ENCODE measurements around the gene CD247.

The CD247 gene

DNA sequence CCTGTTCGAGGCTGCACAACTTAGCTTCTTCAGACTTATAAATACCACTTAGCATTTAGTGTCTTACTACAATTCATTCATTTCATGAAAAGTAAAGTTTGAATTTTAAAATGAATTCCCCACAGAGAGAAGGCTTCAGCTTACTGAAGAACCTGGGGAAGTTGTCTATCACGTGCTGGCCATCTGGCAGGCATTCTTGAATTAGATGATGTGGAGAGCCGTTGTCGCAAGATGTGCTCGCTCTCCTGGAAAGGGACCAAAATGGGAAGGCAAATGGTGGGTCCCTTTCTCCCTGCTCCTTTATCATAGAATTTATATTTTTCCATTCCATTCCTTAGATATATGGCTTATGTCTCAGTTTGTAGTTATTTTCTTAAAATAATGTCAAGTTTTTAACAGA lies 90.5 kb downstream of the CD247 start:
- TF ChIP-seq, protein P1, sequence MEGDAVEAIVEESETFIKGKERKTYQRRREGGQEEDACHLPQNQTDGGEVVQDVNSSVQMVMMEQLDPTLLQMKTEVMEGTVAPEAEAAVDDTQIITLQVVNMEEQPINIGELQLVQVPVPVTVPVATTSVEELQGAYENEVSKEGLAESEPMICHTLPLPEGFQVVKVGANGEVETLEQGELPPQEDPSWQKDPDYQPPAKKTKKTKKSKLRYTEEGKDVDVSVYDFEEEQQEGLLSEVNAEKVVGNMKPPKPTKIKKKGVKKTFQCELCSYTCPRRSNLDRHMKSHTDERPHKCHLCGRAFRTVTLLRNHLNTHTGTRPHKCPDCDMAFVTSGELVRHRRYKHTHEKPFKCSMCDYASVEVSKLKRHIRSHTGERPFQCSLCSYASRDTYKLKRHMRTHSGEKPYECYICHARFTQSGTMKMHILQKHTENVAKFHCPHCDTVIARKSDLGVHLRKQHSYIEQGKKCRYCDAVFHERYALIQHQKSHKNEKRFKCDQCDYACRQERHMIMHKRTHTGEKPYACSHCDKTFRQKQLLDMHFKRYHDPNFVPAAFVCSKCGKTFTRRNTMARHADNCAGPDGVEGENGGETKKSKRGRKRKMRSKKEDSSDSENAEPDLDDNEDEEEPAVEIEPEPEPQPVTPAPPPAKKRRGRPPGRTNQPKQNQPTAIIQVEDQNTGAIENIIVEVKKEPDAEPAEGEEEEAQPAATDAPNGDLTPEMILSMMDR (IDR thresholded peaks at IDR 0.05; ENCODE audit: borderline replicate concordance, insufficient read depth, low read depth, low read length), result no peak

DNA sequence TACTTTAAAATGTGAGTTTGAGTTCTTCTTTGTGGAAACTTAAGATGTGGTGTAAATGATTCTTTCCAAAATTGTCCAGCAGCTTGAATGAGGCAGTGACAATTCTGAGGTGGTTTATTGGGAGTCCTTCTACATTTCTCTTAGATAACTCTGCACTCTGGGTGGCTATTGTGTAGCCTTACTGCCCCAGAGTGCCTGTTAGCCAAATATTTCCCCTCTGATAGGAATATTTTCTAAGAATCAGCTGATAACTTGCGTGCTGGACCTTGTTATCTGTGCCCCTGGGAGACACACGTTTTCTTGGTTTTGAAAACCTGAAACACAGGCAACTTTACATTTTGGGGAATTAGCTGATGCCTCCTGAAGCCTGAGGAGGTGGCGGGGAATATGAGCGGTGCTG lies 91.6 kb downstream of the CD247 start:
- no peak overlapping the region for H3K4me3 ChIP-seq (ENCODE audit: low read depth, low read length)
- TF ChIP-seq, protein P1 (IDR thresholded peaks at IDR 0.05; ENCODE audit: borderline replicate concordance, insufficient read depth, low read depth, low read length), result no peak

More for the DNA sequence above, 90.5 kb downstream of the CD247 start:
- no peak overlapping the region for H3K4me3 ChIP-seq (ENCODE audit: low read depth, low read length)

DNA sequence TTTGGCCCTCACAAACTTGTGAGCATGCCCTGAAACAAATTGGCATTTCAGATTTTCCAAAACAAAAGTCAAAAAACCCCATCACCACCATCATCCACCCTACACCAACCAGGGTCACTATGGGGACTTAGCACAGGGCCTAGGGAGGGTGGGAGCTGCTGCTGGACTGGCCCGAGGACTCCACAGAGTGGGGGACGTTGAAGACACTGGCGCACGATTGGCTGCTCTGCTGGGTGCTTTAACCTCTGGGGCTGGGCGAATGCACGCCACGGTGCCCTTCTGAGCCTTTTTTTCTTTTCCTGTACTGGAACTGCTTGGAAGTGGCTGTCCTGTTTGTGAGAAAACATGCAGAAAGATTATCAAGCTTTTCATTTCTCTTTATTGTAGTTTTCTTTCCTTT lies 92.8 kb downstream of the CD247 start:
- H3K4me3 ChIP-seq (ENCODE audit: low read depth, low read length), result no peak overlapping the region
- TF ChIP-seq, protein P1 (IDR thresholded peaks at IDR 0.05; ENCODE audit: borderline replicate concordance, insufficient read depth, low read depth, low read length), result no peak

DNA sequence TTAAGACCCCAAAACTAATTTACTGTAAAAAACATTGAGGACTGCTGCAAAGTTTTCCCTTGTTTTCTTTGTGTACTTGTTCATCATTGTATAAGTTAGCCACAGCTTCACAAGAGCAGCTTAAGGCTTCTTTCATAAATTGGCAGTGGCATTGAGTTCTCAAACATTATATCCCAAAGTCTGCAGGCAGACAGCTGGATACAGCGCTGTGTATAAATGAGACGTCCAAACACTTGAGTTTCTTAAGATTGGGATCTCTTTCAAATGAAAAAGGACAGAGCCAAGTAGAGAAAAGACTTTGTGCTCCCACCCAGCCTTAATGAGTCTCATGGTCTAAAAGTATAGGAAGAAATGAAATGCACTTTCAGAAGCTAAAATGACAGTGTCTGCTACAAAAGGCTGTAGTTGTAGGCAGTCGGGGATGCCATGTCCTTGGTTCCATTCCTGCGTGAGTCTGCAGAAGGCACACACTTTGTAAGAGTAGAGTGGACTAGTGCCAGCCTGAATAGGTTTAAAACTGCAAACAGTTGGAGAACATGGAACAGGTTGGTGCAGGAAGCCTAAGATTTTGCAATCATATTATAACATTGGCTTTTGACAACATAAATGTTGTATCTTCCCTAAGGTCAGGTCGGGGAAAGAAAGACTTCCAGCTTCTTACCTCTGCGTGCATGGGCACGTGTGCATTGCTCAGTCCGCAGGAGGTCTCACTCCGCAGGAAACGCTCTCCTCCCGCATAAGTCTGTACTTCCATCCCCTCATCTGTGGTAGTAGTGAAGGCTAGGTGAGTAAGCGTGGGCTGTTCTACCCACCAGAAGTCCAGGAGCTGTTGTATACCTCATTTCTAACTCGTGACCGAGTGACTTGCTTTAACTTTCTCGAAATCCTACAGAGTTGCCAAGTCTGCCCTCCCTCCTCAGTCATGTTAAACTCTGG lies 94.4 kb downstream of the CD247 start:
- TF ChIP-seq, protein P1 (IDR thresholded peaks at IDR 0.05; ENCODE audit: borderline replicate concordance, insufficient read depth, low read depth, low read length), result no peak

DNA sequence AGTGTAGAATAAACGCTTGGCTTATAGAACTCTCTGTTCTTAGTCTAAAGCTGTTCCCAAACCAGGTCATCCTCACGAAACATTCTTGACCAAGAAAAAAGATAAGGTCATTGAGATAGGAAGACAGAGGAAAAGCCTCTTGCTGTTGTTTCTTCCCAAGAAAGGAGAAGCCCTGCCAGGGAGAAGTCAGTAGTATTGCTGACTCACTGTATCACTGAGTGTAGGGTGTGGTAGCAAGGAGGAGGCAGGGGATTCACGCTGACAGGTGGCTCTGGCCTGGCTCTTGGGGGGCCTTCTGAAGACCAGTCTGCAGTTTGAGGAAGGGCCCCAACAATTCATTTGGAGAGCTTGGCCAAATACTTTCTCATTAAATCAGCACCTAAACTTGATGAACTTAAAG lies 97.8 kb downstream of the CD247 start:
- TF ChIP-seq, protein P1 (IDR thresholded peaks at IDR 0.05; ENCODE audit: borderline replicate concordance, insufficient read depth, low read depth, low read length), result no peak
- H3K4me3 ChIP-seq (ENCODE audit: low read depth, low read length), result no peak overlapping the region

More for the DNA sequence above, 94.4 kb downstream of the CD247 start:
- no peak overlapping the region for H3K4me3 ChIP-seq (ENCODE audit: low read depth, low read length)

DNA sequence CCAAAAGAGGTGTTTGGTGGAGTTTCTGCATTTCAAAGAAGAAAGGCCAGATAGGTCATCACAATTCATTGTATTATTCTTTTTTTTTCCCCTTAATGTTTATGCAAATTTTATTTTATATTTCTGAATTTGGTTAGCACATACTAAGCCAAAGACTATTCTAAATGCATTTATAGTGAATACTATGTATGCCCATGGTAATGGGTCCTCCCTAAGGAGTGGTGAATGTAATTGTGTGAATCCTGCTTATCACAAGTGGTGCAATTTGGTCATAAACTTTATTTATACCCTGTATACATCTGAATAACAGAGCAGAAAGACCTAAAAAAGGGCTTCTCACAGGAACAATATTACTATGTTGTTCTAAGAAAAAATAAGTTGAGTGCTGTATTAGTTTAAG lies 99.1 kb downstream of the CD247 start:
- H3K4me3 ChIP-seq (ENCODE audit: low read depth, low read length), result no peak overlapping the region
- TF ChIP-seq, protein P1 (IDR thresholded peaks at IDR 0.05; ENCODE audit: borderline replicate concordance, insufficient read depth, low read depth, low read length), result no peak

DNA sequence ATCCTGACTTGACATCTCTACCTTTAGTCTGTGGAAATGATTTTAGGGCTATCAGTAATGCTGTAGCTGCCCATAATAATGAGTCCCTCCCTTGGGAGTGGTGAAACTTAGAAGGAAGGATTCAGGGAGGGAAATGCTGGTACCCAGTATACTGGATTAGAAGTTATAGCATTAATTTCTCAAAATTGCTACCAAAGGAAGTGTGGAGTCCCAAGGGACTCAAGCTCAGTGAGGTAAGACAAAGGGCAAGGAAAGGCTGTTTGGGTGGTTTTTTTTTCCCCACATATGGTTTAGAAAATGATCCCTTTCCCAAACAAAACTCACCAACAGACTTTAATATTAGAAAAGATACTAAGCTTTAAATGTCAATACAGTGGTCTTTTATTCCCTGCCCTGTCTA lies 99.9 kb downstream of the CD247 start:
- no peak overlapping the region for H3K4me3 ChIP-seq (ENCODE audit: low read depth, low read length)
- TF ChIP-seq, protein P1 (IDR thresholded peaks at IDR 0.05; ENCODE audit: borderline replicate concordance, insufficient read depth, low read depth, low read length), result no peak

Data from GM12875 (cell line).